A673 (cell line): ENCODE measurements around the gene NRSN1. TPM values are rescaled to one million over a fixed set of nuclear protein-coding genes. Genes with fewer than 3 reads are reported as not detected.
"Not testable (repeated sequence)": the region's sequence is repeated elsewhere in the genome, so short reads cannot be mapped to it uniquely, and the experiment has no call there.

Experiments used
- BruUV-seq: library from RNA; stranded (reverse); fragments of 400-500 nt; replicated peaks from 2 replicates; lab custom pipeline; 2021; lab: Mats Ljungman, UMichigan
- CTCF ChIA-PET: fragments of 300-600 bp; sonication (Branson Sonifier 250); formaldehyde crosslinking; loops from one replicate; lab custom pipeline; 2022; ENCODE audit warnings: antibody characterized with exemption; lab: Charles Lee
- POLR2A ChIA-PET: fragments of 300-600 bp; sonication (Branson Sonifier 250); formaldehyde crosslinking; loops from one replicate; lab custom pipeline; 2022; ENCODE audit warnings: antibody characterized with exemption; ENCODE audit not compliant: low non-redundant PET; lab: Charles Lee
- DNase-seq: peaks from one replicate; pipeline ENCODE4 v3.0.0-alpha.2; 2015; ENCODE audit warnings: low spot score
- H3K27ac ChIP-seq: fragments of 200-600 bp; sonication (generic); 2 replicates; pipeline ENCODE4 v1.5.1; 2016; ENCODE audit warnings: mixed run types, low read depth, mild to moderate bottlenecking, mixed read lengths, antibody characterized with exemption, low read length; ENCODE audit not compliant: poor library complexity, severe bottlenecking
- H3K27me3 ChIP-seq: fragments of 200-600 bp; sonication (generic); replicated peaks from 2 replicates; pipeline ENCODE4 v1.6.1; 2017; ENCODE audit warnings: mixed run types, low read depth, mild to moderate bottlenecking, mixed read lengths, antibody characterized with exemption, low read length; ENCODE audit not compliant: insufficient read depth, poor library complexity
- H3K36me3 ChIP-seq: fragments of 200-600 bp; sonication (generic); 2 replicates; pipeline ENCODE4 v1.6.1; 2016; ENCODE audit warnings: mixed run types, mild to moderate bottlenecking, mixed read lengths, antibody characterized with exemption, low read length; ENCODE audit not compliant: insufficient read depth, poor library complexity, severe bottlenecking
- H3K4me1 ChIP-seq: fragments of 200-600 bp; sonication (generic); 2 replicates; pipeline ENCODE4 v1.6.1; 2017; ENCODE audit warnings: mixed run types, mild to moderate bottlenecking, mixed read lengths, antibody characterized with exemption, low read length; ENCODE audit not compliant: insufficient read depth, poor library complexity, severe bottlenecking
- H3K4me3 ChIP-seq: fragments of 200-600 bp; sonication (generic); 2 replicates; pipeline ENCODE4 v1.5.1; 2016; ENCODE audit warnings: low read depth, mixed run types, mild to moderate bottlenecking, mixed read lengths, low read length; ENCODE audit not compliant: poor library complexity, severe bottlenecking
- H3K9me3 ChIP-seq: fragments of 200-600 bp; sonication (generic); 2 replicates; pipeline ENCODE4 v1.6.1; 2016; ENCODE audit warnings: mixed run types, low read depth, mild to moderate bottlenecking, mixed read lengths, antibody characterized with exemption, low read length; ENCODE audit not compliant: poor library complexity, severe bottlenecking
- CTCF ChIP-seq: fragments of 300-800, 200-600 bp; sonication (generic); conservative IDR thresholded peaks from 2 replicates; pipeline ENCODE4 v1.5.1; 2017; ENCODE audit warnings: low read depth, mild to moderate bottlenecking, antibody characterized with exemption, low read length, moderate library complexity, mixed read lengths
- EZH2 ChIP-seq: fragments of 200-600 bp; sonication (generic); IDR thresholded peaks from 2 replicates; pipeline ENCODE4 v1.6.1; 2017; ENCODE audit warnings: borderline replicate concordance, low read depth, mild to moderate bottlenecking, mixed read lengths, antibody characterized with exemption, low read length; ENCODE audit not compliant: poor library complexity, severe bottlenecking
- intact Hi-C: fragments of 100-400 bp; cut with micrococcal nuclease; formaldehyde crosslinking; loops from one replicate; pipeline ENCODE4 v1.10.0; 2022; ENCODE audit not compliant: unreplicated experiment
- total RNA-seq: library from RNA; stranded (reverse); gene quantifications from 2 replicates; pipeline ENCODE4 v1.2.3, GENCODE V29; 2021

NRSN1 gene
- total RNA-seq, 1 experiment from 2014 or later = not detected

DNA sequence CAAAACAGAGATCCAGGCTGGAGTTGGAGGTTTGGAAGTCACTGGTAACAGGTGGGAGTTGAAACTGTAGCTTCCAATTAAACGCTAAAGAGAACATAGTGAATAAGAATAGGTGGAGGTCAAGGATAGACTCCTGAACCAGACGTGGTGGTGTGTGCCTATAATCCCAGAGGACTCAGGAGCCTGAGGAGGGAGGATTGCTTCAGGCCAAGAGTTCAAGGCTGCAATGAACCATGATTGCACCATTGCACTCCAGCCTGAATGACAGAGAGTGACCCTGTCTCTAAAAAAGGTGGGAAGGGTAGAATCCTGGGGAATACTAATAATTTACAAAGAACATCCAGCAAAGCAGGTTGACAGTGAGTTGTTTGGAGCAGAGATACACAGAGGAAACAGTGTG is 13.6 kb downstream of the NRSN1 start:
- TF ChIP-seq EZH2 (no peak), CTCF (no peak)
- H3K36me3 ChIP-seq = no peaks in the 10 kb centered on the region
- no peaks in the 10 kb centered on the region for H3K9me3 ChIP-seq
- DNase-seq = no peak
- CTCF ChIA-PET = no interaction called here
- POLR2A ChIA-PET = interaction anchor here (0.7 kb wide), 1 partner anchor 210 kb away, joined by 4 read pairs; no protein-coding TSS in a partner anchor
- H3K4me3 ChIP-seq = no peak overlapping the region
- no TSS peak for BruUV-seq
- H3K27ac ChIP-seq = no peak overlapping the region
- H3K4me1 ChIP-seq = no peaks in the 10 kb centered on the region
- intact Hi-C loops = no loop called here
- no peaks in the 10 kb centered on the region for H3K27me3 ChIP-seq

GRCh38 chr6:24140591-24140990 is 14.6 kb downstream of the NRSN1 start:
- DNase-seq = no peak
- Histone ChIP-seq H3K4me3 (no peak overlapping the region), H3K9me3 (no peaks in the 10 kb centered on the region), H3K36me3 (no peaks in the 10 kb centered on the region), H3K4me1 (no peaks in the 10 kb centered on the region), H3K27me3 (no peaks in the 10 kb centered on the region), H3K27ac (no peak overlapping the region)
- BruUV-seq = no TSS peak
- ChIA-PET POLR2A (no interaction called here), CTCF (no interaction called here)
- intact Hi-C loops = no loop called here
- TF ChIP-seq CTCF (no peak), EZH2 (no peak)

GRCh38 chr6:24142733-24143132 is 16.7 kb downstream of the NRSN1 start:
- H3K4me3 ChIP-seq, H3K27ac ChIP-seq, H3K4me1 ChIP-seq, DNase-seq, H3K9me3 ChIP-seq, BruUV-seq, POLR2A ChIA-PET, intact Hi-C loops, H3K36me3 ChIP-seq, H3K27me3 ChIP-seq, CTCF ChIA-PET: not testable (repeated sequence)

- ChIA-PET CTCF (no interaction called here), POLR2A (no interaction called here)
- no peak for TF ChIP-seq EZH2
- no peak for TF ChIP-seq CTCF
- no peak for DNase-seq
- Histone ChIP-seq H3K27ac (no peak overlapping the region), H3K27me3 (no peaks in the 10 kb centered on the region), H3K36me3 (no peaks in the 10 kb centered on the region), H3K4me3 (no peak overlapping the region), H3K4me1 (no peaks in the 10 kb centered on the region), H3K9me3 (no peaks in the 10 kb centered on the region)
- intact Hi-C loops = no loop called here
- BruUV-seq = no TSS peak
These were observed 19.7 kb downstream of the NRSN1 start for GRCh38 chr6:24145690-24146131.
